HG03280 (cell line): Measurements from ENCODE around the gene MELTF.

Experiments
- ATAC-seq: cut with Tn5 transposase; IDR thresholded peaks from one replicate; pipeline ENCODE4 v1.9.1; 2021; ENCODE audit warnings: mild to moderate bottlenecking, moderate library complexity; ENCODE audit not compliant: unreplicated experiment

Gene MELTF

DNA sequence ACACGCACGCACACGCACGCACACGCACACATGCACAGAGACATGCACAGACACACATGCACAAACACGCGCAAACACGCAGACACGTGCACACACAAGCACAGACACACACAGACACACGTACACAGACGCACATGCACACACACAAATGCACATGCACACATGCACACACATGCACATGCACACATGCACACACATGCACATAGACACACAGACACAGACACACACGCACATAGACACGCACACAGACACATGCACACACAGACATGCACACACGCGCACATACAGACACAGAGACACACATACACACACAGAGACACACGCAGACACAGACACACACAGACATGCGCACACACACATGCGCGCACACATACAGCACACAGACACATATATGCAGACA, 34.6 kb downstream of the MELTF start:
- ATAC-seq: no peak

DNA sequence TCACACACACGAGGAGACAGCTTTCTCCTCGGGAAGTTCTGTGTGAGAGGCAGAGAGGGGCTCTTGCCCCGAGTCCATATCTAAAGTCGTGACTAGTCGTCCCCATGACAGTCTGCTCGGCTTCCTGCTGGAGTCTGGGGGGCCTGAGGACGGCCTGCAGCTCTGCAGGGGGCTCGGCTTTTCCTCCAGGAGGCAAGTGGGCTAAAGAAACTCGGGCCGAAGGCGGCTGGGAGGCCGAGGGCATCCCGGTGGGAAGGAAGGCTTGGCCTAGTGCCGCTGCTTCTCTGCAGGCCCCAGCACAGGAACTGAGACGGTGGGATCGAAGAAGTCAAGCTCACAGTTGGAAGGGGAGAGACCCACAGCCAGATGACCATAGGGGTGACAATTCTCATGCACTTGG, 35.6 kb downstream of the MELTF start:
- no peak for ATAC-seq

DNA sequence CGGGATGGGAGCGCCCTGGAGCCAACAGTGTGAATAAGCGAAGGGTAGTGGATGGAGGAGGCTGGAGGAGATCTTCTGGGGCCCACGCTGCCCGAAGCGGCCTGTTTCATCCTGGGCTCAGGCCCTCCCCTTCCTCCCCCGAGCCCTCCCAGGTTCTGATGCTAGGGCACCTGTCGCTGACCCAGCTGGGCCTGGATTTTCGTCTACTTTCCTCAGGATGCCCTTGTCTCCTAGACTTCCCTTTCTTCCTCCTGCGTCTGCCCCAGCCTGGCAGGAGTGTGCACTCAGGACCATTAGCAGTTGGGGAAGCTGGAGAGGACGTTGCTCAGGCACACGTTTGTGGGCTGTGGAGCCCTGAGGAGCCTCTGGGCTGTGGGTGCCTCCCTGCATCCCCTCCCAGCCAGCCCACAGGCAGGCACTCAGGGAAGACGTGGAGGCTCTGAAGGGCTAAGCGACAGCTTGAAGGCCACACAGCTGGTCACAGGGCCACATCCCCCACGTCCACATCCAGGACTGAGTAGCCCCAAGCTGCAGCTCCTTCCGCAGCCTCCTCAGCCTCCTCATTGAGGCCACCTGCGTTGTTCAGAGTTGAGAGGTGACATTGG, 37.1 kb downstream of the MELTF start:
- no peak for ATAC-seq

DNA sequence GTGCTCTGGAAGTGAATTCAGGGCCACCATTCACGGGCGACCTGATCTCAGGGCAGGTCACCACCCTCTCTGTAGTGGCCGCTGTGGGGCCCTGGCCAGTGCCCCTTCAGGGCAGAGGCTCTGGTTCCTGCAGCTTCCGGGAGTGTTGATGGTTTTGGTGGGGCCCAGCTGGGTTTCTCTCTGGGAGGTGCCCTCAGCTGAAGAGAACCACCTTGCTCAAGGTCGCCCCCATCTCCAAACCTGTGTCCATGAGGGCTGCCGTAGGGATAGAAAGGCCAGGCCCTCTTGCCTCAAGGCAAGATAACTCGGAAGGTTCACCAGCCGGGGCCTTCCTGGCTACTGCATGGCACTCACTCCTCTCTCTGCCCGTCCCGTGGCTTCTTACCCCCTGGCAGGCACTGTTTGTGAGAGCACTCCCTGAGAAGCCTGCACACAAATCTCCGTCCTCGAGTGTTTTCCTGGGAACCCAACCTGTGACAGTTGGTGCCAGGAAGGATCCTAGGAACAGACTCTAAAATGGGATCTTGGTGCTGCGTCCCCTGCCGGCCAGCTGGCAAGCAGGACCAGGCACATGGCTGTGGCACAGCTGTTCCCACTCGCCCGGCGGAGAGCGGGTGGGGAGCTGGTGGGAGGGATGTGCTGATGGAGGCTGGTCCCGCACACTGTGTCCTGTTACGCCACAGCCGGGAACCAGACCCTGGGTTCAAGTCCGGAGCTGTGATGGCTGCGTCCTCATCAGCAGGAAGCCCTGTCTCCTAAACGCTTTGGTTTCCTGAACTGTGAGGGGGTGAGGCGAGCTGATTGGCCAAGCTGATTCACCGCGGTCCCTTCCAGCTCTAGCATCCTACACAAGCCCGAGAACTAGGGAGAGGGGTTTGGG, 37.8 kb downstream of the MELTF start:
- no peak for ATAC-seq

DNA sequence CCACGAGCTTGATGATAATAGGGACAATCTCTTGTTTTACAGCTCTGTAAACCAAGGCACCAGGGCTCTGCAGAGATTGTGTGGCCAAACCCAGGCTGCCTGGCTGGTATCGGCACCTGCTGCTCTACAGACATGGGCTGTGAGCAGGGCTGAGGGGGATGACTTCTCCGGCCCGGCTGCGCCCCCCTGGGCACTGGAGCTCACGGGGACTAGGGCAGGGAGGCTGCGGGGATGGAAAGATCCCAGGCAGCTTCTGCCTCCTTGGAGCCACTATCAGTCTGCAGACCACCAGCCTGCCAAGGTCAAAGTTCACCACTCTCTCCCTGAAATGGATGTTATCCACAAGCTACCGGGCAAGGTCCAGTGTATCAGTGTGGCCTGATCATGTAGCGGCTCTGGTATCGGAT, 39.0 kb downstream of the MELTF start:
- ATAC-seq: no peak

DNA sequence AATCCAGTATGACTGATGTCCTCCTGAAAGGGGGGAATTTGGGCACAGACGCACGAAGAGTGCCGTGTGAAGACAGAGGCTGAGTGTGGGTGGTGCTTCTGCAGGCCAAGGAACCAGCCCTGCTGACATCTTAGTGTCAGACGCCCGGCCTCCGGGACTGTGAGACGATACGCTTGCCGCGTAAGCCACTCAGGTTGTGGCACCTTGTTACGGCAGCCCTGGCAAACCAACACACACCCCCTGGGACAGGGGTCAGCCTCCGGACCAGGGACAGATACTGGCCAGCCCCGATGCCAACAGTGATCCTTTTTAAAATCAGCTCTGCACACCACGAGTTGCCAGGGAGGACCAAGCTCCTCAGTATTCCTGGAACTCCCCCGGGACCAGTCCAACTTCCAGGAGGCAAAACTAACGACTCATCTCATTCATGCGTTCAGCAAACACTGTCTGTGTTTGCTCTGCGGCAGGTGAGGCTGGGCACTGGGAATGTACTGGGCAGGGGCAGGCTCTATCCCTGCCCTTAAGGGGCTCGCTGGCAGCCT, 39.8 kb downstream of the MELTF start:
- ATAC-seq: no peak

DNA sequence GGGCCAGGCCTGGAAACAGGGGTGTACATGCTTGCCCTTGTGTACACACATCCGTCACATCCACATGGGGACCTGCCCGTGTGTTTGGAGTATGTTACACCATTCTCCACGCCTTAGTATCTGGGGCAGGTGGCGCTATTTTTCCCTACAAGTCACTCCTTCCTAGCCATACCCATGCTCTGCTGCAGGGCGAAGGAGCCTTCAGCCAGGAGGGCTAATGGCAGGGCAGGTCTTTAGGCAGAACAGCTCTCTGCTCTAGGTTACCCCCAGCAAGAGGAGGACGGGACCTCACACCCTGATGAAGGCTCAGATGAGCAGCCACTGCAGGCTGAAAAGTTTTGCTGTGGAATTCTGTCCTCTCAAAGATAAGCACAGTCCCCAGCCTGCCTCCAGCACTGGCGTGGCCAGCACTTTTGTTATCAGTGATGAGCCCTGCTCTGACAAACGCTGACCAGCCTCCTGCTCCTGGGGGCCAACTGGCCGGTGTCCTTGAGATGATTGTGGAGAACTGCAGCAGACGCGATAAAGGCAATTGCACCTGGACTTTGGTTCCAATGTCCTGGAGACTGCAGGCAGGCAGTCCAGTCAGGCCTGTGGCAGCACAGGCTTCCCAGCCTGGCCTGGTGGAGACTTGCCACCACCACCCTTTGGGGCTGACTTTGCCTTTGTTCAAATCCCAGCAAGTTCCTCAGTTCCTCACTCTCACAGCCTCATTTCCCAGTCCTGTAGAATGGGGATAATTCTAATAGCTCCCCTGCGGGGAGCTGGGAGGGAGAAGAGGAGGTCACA, 41.2 kb downstream of the MELTF start:
- no peak for ATAC-seq

DNA sequence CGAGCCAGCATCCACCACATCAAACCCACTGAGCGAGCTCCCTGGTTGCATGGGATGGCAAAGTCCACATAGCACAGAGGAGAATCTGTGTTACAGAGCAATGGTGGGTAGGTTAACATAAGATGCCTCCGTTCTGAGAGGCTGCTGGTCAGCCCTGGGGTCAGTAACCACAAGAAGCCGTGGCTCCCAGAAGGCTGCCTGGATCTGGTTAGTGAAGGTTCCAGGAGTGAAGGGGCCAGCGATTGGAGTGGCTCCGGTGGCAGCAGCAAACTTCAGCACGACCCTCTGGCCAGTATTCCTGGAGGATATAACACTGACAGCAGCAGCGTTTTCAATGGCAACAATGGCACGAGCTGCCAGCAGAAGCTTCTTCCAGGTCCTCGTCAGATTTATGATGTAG, 42.6 kb downstream of the MELTF start:
- ATAC-seq: no peak

DNA sequence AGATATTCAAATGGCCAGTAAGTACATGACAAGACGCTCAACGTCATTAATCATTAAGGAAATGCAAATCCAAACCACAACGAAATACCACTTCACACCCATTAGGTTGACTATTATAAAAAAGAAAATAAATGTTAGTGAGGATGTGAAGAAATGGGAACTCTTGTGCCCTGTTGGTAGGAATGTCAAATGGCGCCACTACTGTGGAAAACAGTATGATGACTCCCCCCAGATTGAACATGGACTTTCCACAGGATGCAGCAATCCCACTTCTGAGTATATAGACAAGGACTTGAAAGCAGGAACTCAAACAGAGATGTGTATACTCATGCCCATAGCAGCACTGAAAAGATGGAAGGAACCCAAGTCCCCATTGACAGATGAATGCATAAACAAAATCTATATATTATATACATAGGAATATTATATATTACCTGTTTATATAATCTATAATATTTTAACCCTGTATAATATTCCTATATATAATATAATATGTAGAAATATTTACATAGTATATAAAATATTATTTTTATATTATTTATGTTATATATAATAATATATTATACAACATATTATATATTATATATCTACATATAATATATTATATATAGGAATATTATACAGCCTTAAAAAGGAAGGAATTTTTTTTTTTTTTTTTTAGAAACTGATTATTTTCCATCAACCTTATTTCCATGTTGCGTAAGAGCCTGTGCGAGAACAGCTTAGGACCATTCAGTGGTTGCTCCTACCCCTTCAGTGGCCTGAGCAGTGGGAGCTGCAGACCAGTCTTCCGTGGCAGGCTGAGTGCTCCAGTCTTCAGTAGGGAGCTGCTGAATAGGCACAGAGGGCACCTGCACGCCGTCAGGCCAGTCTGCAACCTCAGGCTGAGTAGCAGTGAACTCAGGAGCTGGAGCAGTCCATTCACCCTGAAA, 43.4 kb downstream of the MELTF start:
- ATAC-seq: no peak

DNA sequence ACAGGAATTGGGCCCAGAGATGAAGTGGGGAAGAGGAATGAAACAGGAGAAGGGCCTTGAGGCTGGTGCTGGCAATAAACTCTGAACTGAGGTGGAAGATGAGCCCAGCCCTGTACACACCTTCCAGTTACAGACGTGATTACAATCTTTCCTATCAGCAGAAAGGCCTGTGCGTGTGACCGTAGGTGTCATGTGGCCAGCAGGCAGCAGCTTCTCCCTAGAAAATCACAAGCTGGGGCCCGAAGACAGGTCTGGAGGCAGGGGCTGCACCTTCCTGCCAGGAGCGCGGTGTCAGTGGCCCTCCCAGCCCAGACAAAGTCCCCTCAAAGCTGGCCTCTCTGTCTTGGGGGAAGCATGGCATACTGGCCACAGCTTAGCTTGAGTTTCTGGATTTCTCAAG, 44.3 kb downstream of the MELTF start:
- no peak for ATAC-seq

DNA sequence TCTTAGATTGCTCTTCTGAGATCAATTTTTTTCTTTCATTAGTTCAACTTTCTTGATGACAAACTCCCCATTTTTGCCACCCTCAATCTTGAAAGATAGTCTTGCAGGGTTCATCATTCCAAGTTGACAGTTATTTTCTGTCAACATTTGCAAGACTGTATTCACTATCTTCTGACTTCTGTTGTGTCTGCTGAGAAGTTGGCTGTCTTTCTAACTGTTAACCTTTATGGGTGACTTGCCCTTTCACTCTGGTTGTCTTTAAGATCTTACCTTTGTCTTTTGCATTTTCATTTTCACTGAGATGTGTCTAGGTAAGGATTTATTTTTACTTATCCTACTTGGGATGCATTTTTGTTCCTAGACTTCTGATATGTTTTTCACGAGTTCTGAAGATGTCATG, 46.4 kb downstream of the MELTF start:
- ATAC-seq: no peak

DNA sequence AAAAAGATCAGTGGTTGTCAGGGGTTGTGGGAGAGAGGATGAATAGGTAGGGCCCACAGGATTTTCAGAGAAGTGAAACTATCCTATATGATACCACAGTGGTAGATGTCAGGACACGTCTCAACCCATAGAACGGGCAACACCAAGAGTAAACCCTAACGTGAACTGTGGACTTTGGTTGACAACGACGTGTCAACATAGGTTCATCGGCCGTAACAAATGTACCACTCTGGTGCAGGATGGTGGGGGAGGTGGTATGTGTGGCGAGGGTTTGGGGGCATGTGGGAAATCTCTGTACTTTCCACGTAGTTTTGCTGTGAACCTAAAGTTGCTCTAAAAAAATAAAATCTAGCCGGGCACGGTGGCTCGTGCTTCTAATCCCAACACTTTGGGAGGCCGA, 48.0 kb downstream of the MELTF start:
- no peak for ATAC-seq

DNA sequence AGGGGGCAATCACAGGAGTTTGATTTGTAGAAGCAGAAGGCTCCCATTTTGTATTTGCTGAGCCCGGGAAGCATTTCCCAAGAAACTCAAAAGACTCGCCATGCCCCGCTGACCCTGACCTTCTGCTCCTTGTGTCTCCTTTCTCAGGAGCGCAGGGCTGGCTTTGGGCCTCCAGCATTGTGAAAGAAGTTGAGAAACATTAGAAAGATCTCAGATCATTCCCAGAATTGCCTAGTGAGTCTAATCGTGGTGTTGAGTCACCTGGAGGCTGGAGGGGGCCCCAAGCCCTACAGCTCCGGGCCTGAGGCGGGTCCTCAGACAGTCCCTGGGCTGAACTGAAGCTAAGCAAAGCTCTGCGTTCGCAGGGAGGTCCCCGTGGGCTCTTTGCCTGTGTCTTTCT, 50.1 kb downstream of the MELTF start:
- no peak for ATAC-seq

DNA sequence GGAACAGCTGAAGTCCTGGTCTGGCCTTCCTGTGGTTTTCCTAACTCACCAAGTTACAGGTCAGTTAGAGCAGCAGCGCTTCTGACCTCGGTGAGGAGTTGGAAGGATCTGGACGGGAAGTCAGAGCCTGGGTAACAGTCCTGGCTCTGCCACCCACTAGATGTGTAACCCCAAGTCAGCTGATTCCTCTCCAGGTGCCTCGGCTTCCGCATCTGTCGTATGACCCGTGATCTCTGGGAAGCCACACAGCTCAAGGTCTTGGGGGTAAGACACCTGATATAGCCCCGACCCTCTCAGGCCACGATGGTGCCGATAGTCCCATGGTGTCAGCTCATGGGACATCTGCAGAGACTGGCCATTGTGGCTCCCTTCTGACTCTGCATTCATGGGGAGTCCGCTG, 52.7 kb downstream of the MELTF start:
- no peak for ATAC-seq

DNA sequence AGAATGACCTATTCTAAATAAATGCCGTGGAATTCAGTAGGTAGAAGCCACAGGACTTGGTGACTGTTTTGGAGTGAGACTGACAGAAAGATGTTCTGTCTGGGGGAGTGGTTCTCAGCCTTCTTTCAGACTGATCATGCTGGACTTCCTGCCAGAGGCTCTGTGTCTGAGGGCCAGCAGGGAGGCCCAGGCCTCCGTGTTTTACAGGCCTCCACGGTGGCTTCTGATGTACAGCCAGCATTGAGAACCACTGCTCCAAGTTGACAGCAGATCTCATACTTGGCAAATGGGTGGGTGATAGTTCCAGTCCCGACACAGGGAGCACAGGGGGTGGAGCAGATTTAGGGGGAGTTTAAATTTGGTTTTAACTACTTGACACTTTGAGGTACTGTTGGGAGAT, 54.3 kb downstream of the MELTF start:
- no peak for ATAC-seq

DNA sequence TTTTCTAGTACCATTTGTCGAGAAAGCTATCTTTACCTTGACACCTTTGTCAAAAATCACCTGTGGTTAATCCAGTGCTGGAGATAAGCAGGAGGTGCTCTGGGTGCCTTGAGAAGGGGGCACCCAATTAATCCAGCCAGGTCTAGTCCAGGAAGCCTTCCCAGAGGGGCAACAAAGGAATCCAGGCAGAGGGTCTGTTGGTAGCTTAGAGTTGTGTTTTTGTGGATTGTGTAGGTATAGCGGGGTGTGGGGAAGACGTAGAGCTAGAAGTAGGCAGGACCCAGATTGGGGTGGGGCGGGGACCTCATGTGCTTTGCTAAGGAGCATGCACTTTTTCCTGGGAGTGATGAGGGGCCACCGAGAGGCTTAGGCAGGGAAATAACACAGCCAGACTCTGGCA, 55.0 kb downstream of the MELTF start:
- no peak for ATAC-seq

DNA sequence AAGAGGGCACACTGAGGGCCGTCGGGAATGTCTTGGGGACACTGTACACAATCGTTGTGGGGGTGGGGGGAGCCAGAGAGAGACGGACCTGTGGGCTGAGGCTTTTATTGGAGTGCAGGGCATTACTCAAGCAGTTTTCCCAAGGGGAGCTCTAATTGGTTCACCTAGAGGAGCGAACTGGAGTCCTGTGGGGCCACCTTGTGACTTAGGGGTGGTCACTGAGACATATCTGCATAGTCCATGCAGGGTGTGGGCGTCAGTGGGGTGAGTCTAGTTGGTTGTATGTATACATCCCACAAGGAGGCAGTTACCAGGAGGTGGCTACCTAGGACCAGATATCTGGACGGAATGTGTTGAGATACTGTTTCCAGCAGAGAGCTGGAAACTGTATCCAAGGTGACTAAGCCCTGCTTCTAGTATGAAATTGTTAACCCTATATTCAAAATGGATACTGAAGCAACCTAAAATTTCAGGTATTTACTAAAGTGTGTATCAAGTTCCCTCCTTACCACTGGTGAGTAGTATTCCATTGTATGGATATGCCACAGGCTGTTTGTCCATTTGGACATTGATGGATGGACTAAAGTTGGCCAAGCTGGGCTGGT, 58.4 kb downstream of the MELTF start:
- no peak for ATAC-seq

DNA sequence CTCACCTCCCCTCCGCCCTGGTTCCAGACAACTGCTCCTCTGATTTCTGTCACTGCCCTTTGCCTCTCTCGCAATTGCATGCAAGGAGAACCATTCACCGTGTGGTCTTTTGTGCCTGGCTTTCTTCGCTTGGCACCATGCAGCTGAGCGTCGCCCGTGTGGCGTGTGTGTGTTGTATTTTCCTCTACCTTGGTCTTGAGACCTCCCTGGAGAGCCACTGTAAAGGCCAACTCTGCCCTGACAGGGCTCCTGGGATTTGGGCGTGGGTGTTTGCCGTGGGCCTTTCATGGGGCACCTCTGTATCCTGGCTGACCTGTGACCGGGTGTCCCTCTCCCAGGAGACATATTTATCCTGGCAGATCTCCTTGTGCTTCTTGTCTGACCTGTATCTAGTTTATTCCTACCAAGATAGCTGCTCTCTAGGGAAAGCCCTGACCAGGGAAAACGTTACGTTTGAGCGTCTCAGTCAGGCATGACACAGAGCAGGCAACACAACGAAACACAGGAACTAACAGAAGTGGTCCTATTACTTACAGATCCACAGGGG, 59.0 kb downstream of the MELTF start:
- no peak for ATAC-seq

DNA sequence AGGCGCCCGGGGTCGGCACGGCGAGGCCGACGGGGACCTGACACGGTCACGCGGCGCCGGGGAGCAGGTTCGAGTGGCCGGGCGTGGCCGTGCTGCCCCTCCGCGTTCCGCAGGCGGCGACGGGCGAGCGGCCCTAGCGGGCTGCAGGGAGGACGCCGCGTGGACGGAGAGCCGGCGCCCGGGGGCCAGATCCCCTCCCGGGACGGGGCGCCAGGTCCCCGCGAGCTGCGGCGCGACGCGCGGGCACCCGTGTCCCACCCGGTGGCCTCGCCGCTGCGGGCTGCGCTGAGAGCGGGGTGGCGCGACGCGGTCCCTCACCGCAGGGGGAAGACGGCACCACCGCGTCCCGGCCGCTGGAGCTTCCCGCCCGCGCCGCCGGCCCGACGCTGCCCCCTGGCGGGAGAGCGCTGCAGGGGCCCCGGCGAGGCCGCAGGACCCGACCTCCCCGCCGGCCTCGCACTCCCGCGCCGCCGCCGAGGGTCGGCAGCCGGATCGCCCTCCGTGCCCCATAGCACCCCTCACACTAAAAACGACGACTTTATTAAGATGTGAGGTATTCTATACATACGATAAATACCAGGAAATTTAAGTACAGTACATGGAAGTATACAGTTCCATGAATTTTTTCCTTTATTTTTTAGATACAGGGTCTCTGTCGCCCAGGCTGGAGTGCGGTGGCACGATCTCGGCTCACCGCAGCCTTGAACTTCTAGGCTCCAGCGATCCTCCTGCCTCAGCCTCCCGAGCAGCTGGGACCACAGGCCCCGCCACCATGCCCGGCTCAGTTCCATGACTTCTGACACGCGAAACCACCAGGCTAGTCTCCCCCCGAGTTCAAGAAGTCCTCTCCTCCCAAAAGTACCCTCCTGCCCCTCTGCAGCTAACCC, 59.7 kb downstream of the MELTF start:
- ATAC-seq: peak; percentile 57
